HG03135 (cell line): ENCODE results near the gene HDGFL2.
"Not testable (repeated sequence)": the region's sequence is repeated elsewhere in the genome, so short reads cannot be mapped to it uniquely, and the experiment has no call there.

ENCODE experiments used
- ATAC-seq: cut with Tn5 transposase; IDR thresholded peaks from one replicate; pipeline ENCODE4 v1.9.1; 2021; ENCODE audit warnings: mild to moderate bottlenecking, moderate library complexity; ENCODE audit not compliant: unreplicated experiment

The HDGFL2 gene

DNA sequence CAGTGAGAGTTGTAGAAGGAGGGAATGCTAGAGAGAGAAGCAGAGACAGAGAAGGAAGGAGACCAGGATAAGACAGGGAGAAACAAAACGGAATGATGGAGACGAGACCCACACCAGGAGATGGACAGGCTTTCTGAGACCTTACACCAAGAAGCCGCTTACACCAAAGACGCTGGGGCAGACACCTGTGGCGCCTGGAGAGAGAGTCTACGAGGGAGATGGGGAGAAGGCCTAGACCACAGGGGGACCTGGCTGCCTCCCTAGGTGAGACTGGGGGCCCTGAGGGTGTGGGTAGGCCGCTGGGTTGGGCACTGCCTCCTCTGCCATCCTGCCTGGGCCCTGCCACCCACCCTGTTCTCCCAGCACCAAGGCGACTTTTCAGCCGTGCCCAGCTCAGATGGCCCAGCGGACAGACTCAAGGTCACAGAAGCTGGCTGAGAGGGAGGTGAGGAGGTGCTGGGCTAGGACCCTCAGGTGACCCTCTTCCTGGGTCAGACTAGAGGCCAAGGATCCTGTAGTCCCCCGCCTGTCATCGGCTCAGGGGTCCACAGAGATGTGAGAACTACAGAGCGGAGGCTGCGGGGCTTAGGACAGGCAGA, 57.9 kb downstream of the HDGFL2 start:
- ATAC-seq, result no peak

DNA sequence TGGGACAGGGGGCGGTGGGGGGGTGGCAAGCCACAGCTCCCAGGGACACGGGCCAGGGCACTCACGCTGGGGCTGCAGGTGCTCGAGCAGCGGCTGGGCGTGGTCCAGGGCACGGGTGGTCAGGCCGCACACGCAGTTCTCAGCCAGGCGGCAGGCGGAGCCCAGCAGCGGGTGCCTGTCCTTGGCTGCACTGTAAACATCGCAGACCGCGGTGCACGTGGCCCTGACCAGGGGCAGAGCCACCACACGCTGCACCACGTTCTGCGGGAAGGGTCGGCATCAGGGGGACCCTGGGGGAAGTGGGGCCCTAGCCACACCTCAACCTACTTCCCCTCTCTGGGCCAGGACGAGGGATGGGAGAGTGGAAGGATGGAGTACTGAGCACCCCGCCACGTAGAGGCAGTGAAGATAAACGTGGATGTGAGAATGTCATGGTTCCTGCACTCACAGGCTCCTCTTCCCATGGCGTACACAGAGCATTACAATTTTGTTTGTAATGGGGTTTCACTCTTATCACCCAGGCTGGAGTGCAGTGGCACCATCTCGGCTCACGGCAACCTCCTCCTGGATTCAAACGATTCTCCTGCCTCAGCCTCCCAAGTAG, 59.6 kb downstream of the HDGFL2 start:
- no peak for ATAC-seq

DNA sequence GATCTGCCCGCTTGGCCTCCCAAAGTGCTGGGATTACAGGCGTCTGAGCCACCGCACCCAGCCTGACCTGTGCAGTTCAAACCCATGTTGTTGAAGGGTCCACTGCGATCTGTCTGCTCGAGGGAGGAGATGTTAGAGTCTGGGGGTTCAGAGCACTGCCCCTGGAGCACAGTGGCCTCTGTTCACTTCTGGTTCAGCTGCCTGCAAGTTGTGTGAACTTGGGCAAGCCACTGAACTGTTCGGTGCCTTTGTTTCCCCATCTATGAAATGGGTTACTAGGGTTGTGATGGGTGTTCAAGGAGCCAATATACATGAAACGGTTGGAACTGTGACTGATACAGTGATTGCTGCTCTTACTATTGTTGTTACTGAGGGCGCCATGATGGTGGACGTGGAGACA, 61.2 kb downstream of the HDGFL2 start:
- no peak for ATAC-seq

DNA sequence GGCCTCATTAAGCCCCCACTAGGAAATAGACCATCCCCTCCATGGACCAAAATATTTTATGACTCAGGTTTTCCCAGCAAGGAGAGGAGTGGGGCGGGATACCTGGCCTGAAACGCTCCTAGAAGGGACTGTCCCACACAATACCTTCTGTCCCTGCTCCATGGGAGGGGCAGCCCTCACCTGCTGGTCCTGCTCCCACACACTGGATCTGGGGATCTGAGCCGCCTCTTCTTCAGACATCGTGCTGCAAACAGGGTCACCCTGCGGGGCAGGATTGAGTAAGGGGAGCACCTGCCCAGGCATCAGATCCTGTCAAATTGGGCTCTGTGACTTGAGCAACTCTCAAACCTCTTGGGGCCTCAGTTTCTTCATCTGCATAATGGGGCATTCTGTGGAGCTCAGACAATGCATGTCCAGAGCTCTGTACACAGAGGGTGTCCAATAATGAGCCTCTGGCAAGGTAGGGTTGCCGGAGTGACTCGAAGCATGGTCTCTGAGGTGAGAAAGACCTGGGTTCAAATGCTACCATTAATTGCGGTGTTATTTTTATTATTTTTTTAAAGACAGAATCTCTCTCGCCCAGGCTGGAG, 61.8 kb downstream of the HDGFL2 start:
- no peak for ATAC-seq

DNA sequence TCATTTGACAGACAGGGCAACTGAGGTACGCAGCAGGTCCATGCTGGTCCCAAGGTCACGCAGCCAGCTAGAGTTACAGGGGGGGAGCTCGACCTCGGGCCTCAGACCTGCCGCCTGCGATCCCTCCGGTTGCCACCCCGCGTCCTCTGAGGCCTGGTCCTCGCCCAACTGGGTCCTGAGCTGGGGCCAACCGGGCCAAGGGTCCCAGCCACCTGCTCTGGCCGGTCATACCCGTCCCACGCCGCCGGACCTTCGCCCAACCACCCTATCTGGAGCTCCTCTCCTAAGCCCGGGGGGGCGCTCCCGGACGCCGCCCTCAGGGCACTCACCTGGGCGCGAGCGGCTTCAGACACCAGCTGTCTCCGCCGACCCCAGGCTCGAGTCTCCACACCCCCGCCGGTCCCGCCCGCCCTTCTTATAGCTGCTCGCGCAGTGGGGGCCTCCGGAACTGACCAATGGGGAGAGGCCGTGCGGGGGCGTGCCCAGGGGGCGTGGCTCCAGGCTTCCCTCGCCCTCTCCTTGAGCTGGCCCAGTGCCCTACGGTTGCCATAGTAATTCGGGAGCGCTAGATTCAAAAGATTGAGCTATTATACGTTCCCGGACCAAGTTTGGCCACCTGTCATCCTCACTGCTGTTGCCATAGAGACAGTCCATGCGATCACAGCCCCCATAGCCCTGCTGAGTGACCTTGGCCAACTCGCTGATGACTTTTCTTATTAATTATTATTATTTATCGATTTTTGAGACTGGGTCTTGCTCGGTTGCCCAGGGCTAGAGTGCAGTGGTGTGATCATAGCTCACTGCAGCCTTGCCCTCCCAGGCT, 63.0 kb downstream of the HDGFL2 start, which contains the start of gene PLIN5:
PLIN5 (minus strand) TSS at position 389 of the 823 bp plus-strand sequence. CDS start 1,150 bp downstream, outside the sequence.
- no peak for ATAC-seq

DNA sequence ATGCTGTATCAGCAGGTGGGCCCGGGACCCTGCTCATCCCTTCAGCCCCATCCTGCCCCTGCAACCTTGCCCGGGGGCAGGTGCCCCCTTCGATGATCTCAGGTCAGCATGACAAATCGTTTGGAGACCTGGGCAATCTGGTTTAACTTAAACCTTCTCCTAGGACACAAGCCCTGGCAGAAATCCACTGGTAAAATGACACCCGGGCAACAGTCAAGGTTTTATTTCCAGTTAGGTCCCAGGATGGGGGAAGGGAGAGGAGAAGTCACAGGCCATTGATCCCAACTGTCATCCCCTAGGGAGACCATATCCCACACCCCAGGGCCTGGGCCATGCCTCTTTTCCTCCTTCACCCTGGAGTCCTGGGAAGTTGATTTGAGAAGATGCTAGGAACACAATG, 64.7 kb downstream of the HDGFL2 start:
- no peak for ATAC-seq

DNA sequence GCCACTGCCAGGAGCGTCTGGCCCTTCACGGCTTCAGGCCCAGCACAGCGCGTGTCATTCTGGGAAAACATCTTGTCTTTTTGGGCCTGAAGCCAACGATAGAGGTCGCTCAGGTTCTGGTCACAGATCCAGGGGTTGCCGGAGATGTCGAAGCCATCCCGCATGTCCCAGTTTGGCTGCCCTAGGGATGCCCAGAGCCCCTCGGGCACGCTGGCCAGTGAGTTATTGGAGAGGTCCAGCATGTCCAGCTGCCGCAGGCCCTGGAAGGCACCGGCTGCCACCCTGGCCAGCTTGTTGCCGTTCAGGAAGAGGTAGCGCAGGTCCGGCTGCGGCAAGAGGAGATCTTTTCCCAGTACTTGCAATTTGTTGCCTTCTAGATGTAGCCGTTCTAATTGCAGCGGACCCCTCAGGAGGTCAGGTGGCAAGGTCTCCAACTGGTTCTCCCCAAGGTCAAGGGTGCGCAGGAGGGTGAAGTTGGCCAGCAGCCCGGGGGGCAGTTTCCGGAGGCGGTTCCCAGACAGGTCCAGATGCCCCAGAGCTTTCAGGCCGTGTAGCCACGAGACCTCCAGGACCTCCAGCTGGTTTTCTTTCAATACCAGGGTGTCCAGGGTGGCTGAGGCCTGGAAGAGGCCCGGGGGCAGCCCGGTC, 66.0 kb downstream of the HDGFL2 start:
- no peak for ATAC-seq

DNA sequence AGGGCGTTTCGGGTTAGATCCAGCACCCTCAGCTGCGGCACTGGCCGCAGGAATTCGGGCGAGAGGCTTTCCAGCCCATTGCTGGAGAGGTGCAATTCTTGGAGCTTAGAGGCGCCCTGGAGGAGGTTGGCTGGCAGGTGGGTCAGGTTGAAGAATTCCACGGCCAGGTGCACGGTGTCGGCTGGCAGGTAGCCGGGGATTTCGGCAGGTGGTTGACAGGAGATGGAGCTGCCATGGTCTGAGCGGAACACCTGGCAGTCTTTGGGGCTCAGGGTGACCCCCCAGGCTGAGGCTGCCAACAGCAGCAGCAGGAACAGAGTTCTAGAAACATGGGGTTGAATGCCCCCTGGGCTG, 66.5 kb downstream of the HDGFL2 start:
- no peak for ATAC-seq

DNA sequence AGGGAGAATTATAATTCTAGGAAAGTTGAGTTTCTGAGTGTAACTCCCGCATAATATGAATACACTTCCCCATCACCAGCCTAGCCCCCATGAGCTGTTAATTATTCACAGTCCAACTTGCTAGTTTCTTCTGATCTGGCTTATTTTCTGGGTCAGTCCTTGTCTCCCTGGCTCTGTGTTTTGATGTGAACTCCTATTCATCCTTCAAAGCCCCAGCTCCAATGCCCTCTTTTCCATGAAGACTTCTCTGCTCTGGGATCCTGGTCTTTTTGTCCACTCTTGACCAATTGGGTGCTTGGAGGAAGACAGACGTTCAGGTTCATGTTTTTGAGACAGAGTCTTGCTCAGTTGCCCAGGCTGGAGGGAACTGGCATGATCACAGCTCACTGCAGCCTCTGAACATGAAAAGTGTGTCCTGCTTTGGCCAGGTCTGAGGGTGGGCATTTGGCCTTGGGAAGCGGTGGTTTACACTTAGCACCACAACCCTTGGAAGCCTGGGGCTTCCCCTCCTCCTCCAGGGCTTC, 67.1 kb downstream of the HDGFL2 start:
- no peak for ATAC-seq

DNA sequence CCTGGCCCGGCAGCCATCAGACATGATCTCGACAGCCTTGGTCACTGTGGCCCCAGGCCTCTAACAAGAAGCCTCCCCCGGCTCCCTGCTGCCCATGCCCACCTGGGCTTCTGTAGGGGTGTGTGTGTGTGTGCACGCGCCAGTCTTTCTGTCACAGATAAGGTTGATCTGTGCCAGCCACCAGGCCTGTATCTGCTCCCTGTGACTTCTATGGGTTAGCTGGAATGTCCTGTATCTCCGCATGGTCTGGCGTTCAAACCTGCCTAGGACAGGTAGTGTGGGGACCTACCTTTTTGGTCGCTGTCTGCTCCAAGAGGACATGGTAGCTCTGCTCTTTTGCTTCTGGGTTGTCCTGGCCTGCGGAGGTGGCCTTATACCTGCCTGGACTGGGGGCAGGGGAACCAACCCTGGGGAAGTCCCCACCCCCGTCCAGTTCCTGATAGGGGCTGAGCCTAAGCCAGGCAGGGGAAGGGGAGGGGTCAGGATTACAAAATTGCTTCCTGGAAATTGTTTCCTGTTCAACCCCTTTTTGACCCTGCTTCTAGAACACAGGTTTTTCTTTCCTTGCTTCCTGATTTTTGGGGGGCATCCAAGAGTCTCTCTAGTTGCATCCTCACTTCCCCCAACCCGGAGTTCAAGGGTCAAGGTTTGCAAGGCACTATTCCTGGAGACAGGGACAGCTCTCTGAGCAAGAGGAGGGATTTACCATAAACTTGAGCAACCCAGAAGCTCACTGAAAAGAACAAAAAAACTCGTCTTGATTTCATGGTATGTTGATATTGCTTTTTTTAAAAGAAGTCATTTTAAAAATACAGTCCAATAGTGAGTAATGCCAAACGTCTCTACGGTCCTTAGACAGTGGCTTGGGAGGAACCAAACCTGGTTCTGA, 67.8 kb downstream of the HDGFL2 start, which contains the start of gene LRG1:
LRG1 (minus strand) TSS at position 344 of the 889 bp plus-strand sequence; CDS start at position 321, 23 bp downstream.
- no peak for ATAC-seq

DNA sequence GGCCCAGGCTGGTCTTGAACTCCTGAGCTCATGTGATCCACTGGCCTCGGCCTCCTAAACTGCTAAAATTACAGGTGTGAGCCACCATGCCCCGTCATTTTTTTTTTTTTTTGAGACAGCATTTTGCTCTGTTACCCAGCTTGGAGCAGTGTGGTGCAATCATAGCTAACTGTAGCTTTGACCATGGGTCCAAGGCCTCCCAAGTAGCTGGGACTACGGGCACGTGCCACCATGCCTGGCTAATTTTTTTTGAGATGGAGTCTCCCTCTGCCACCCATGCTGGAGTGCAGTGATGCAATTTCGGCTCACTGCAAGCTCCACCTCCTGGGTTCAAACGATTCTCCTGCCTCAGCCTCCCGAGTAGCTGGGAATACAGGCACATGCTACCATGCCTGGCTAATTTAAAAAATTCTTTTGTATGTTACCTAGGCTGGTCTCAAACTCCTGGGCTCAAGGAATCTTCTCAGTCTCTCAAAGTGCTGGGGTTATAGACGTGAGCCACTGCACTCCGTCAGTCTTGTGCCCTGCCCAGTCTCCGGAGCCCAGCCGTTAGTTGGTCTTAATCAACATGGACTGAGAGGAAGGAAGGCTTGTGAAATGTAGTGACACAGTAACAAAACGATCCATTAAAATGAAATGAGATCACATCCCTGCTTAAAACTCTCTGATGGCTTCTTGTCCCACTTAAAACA, 69.2 kb downstream of the HDGFL2 start:
- no peak for ATAC-seq

DNA sequence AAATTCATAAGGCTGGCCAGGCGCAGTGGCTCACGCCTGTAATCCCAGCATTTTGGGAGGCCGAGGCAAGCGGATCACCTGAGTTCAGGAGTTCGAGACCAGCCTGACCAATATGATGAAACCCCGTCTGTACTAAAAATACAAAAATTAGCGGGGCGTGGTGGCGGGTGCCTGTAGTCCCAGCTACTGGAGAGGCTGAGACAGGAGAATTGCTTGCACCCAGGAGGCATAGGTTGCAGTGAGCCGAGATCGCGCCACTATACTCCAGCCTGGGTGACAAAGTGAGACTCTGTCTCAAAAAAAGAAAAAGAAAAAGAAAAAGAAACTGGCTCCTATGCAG, 69.7 kb downstream of the HDGFL2 start:
- not testable (repeated sequence) for ATAC-seq

DNA sequence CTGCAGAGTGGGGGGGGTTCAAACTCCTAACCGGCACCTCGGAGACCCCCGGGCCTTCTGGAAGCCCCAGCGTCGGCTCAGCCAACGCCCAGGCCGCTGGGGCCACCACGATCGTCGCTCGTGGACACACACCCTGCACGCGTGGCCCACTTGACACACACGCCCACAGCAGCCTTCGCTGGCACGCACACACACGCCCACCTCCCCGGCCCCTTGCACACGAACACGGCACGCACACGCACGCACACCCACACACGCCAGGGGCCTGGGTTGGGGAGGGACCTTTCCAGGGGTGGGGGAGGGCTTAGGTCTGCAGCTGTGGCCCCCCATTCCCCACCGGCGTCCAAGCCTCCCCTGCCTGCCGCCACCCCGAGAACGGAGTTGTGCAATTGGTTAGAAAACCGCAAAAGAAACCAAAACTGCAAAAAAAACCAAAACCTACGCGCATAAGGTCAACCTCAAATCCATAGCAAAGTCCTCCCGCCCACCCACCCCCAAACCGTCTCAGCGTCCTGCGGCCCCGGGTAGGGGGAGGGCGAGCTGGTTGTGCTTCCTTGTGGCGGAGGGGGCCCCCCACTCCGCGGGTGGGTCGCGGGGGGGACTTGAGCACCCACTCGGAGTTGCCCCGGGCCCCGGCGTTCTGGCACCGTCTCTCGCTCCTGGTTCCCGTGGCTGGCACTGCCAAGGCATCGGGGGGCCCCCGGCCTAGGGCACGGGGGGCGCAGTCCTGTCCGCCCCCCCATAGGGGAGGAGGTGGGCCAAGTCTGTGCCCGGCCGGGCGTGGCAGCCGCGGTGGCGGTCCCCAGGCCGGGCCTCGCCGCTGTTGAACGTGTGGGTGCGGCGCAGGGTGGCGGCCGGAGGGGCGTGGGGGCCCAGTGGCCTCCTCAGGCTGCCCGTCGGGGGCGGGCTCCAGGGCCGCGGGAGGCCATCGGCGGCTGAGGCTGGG, 71.1 kb downstream of the HDGFL2 start:
- ATAC-seq, result no peak

DNA sequence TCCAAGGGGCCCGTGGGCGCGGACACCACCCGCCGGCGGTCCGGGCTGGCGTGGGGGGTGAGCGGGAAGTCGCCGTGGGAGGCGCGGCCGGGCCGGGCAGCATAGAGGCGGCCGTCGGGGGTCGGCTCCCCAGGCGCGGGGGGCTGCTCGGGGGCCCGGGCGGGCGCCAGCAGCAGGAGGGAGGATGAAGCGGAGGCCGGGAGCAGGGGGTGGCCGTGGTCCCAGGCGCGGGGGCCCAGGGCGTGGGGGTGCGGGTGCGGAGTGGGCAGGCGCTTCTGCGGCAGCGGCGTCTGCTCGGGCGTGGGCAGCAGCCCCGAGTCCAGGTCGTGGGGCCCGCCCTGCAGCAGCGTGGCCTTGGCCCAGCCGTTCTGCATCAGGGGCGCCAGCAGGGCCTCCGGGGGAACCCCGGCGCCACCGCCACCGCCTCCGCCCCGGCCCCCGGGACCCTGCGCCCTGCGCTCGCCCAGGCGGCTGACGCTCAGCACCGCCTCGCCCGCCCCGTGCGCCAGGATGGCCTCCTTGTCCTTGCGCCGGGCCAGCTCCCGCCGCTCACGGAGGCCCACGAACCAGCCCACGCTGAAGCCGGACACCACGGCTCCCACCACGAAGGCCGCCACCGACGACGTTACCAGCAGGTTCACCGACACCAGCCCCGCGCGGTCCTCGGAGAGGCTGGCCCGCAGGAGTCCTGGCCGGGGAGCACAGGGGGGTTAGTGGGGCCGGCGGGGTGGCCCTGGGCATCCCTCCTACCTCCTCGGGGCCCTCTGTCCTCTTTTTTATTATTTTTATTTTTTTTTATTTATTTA, 71.9 kb downstream of the HDGFL2 start:
- ATAC-seq, result no peak

DNA sequence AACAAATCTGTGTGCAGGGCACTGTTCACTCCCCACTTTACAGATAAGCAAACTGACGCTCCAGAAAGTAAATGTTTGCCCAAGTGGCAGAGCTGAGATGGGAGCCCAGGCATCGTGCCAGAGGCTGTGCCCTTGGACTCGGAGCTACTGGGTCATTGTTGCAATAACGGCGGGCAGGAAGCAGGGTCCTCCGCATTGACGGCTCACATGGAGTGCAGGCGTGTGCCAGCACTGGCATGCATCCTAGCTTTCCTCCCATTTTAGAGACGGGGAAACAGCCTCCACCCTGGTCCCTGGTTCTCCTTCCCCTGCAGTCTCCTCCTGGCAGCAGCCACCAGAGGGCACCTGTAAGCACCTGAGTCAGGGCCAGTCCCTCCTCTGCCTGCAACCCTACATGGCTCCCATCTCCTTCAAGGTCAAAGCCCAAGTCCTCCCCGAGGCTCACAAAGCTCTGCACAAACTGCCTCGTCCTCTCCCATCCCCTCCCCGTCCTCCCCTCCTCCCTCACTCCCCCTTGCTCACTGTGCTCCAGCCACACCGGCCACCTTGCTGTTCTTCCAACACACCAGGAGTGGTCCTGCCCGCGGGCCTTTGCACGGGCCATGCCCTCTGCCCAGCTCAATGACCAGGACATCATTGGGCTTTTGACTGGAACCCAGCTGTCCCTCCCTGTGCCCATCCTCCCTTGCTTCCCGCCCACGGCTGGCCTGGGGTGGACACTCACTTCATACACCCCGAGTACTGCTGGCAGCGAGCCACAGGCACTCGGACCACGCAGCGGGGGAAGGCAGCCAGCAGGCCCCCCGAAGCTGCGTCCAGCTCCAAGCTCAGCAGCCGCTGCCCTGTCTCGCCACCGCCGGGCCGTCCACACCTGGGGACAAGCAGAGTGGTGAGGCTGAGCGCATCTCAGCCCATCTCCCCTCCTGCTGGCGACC, 75.5 kb downstream of the HDGFL2 start:
- ATAC-seq, result no peak

DNA sequence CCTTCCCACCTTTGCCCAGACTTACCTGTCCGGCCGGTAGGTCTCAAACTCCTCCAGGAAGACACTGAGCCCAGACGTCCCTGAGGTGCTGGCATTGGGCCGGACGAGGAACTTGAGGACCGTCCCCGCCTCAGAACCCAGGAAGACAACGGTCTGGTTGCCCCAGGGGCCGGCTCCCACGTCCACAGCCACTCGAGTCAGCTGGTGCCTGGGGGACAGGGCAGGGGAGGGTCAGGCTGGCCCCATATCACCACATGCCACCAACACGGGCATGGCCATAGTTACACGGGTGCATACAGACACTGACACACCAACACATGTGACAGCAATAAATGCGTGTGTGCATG, 76.1 kb downstream of the HDGFL2 start:
- no peak for ATAC-seq

DNA sequence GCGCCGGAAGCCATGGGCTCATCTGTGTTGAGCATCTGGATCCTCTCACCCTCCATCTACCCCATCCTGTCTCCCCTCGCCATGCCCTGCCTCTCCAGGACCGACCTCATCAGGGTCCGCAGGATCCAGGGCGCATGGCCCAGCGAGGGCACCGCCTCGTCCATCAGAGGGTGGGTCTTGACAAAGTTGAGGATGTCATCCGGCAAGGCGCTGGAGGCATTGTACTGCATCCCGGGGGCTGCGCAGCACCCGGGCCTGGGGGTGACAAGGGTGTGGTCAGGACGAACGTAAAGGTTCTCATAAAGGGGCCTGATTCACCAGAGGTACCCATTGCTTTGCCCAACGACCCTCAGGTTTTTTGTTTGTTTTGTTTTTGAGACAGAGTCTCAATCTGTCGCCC, 77.9 kb downstream of the HDGFL2 start:
- no peak for ATAC-seq
